H1 (cell line): ENCODE data around the gene PHOX2A. TPM values are rescaled to one million over a fixed set of nuclear protein-coding genes. Genes with fewer than 3 reads are reported as not detected.

Experiments used
- CTCF ChIA-PET: fragments of 300-600 bp; sonication (Branson Sonifier 250); formaldehyde crosslinking; loops from one replicate; lab custom pipeline; 2021; ENCODE audit not compliant: partially characterized antibody; lab: Charles Lee
- POLR2A ChIA-PET: fragments of 300-600 bp; sonication (Branson Sonifier 250); formaldehyde crosslinking; loops from one replicate; lab custom pipeline; 2021; ENCODE audit warnings: inconsistent platforms; ENCODE audit not compliant: partially characterized antibody; lab: Charles Lee
- DNase-seq, 2 experiments: peaks; one replicate each; pipeline versions ENCODE4 v3.0.0 to v3.0.0-alpha.2; 2010 to 2022; ENCODE audit warnings: low spot score in 2 of 2, low read depth in 1 of 2, mixed read lengths in 1 of 2
- FAIRE-seq: peaks from 2 replicates; lab custom pipeline; 2011; peaks lifted over from hg19 to GRCh38; lab: Jason Lieb, UNC
- H2AFZ ChIP-seq: 2 replicates; pipeline ENCODE4 v1.8.1; 2012; ENCODE audit warnings: low read length, inconsistent platforms
- H2AK5ac ChIP-seq: 2 replicates; pipeline ENCODE4 v1.6.1; 2013; ENCODE audit warnings: low read depth, low read length
- H2BK120ac ChIP-seq: replicated peaks from 2 replicates; pipeline ENCODE3; 2013; ENCODE audit warnings: low read depth, low read length, inconsistent platforms
- H2BK12ac ChIP-seq: 2 replicates; pipeline ENCODE4 v1.6.1; 2013; ENCODE audit warnings: low read depth, low read length
- H2BK15ac ChIP-seq: 2 replicates; pipeline ENCODE4 v1.6.1; 2013; ENCODE audit warnings: low read length
- H2BK20ac ChIP-seq: 2 replicates; pipeline ENCODE4 v1.6.1; 2013; ENCODE audit warnings: low read length
- H2BK5ac ChIP-seq: 2 replicates; pipeline ENCODE4 v1.6.1; 2013; ENCODE audit warnings: low read depth, low read length
- H3K14ac ChIP-seq: 2 replicates; pipeline ENCODE4 v1.6.1; 2013; ENCODE audit warnings: inconsistent platforms; ENCODE audit not compliant: insufficient read length
- H3K18ac ChIP-seq: 2 replicates; pipeline ENCODE4 v1.6.1; 2013; ENCODE audit warnings: low read length; ENCODE audit errors: extremely low read depth
- H3K23ac ChIP-seq: 2 replicates; pipeline ENCODE4 v1.6.1; 2013; ENCODE audit warnings: inconsistent platforms; ENCODE audit not compliant: insufficient read length
- H3K23me2 ChIP-seq: 2 replicates; pipeline ENCODE4 v1.6.1; 2013; ENCODE audit warnings: low read depth, low read length
- H3K27ac ChIP-seq: 2 replicates; pipeline ENCODE4 v1.6.1; 2011; ENCODE audit warnings: low read depth, low read length, inconsistent platforms
- H3K27me3 ChIP-seq, 4 experiments: replicated peaks in 1 of 4; 1 replicate in 1 of 4; 2 replicates in 3 of 4; pipeline versions ENCODE4 v1.6.1 to v1.8.1; 2011 to 2013; ENCODE audit warnings: low read length in 3 of 4, mild to moderate bottlenecking in 3 of 4, inconsistent platforms in 2 of 4, mixed read lengths in 2 of 4, moderate library complexity in 1 of 4; ENCODE audit not compliant: control insufficient read depth in 3 of 4, insufficient read depth in 3 of 4; ENCODE audit errors: extremely low read depth in 1 of 4
- H3K36me3 ChIP-seq, 4 experiments: 2 replicates each; pipeline versions ENCODE4 v1.6.1 to v1.8.1; 2011 to 2013; ENCODE audit warnings: mild to moderate bottlenecking in 4 of 4, low read length in 3 of 4, moderate library complexity in 2 of 4, control low read depth in 1 of 4, inconsistent platforms in 1 of 4; ENCODE audit not compliant: insufficient read depth in 4 of 4, control insufficient read depth in 2 of 4
- H3K4ac ChIP-seq: replicated peaks from 2 replicates; pipeline ENCODE3; 2013; ENCODE audit warnings: low read length, low read depth, mixed read lengths, inconsistent platforms; ENCODE audit not compliant: insufficient read length
- H3K4me1 ChIP-seq, 4 experiments: replicated peaks in 1 of 4; 1 replicate in 1 of 4; 2 replicates in 3 of 4; pipeline versions ENCODE4 v1.6.1 to v1.8.1; 2011 to 2013; ENCODE audit warnings: low read length in 3 of 4, inconsistent platforms in 2 of 4, mixed read lengths in 1 of 4; ENCODE audit not compliant: insufficient read depth in 4 of 4, control insufficient read depth in 3 of 4
- H3K4me2 ChIP-seq, 2 experiments: 2 replicates each; pipeline versions ENCODE4 v1.6.1 to v1.8.1; 2011 to 2013; ENCODE audit warnings: low read depth in 2 of 2, low read length in 2 of 2, control low read depth in 1 of 2, inconsistent platforms in 1 of 2, mild to moderate bottlenecking in 1 of 2; ENCODE audit not compliant: insufficient read depth in 1 of 2
- H3K4me3 ChIP-seq, 4 experiments: fragments of 200-600, 300-600 bp in 1 of 4; sonication (generic), shearing (Covaris generic), sonication (Bioruptor Twin) in 1 of 4; 2 replicates each; pipeline versions ENCODE4 v1.5.1 to v1.8.1; 2011 to 2016; ENCODE audit warnings: low read length in 4 of 4, low read depth in 3 of 4, control low read depth in 2 of 4, inconsistent platforms in 2 of 4, mild to moderate bottlenecking in 2 of 4, mixed read lengths in 1 of 4, moderate library complexity in 1 of 4; ENCODE audit not compliant: insufficient read depth in 2 of 4; ENCODE audit errors: extremely low read depth in 1 of 4
- H3K56ac ChIP-seq: replicated peaks from 2 replicates; pipeline ENCODE3; 2013; ENCODE audit warnings: low read depth, mild to moderate bottlenecking, mixed read lengths, low read length, inconsistent platforms; ENCODE audit not compliant: insufficient read length
- H3K79me1 ChIP-seq: 2 replicates; pipeline ENCODE4 v1.6.1; 2013; ENCODE audit warnings: low read depth, low read length, control low read depth
- H3K79me2 ChIP-seq, 2 experiments: 2 replicates each; pipeline versions ENCODE4 v1.6.1 to v1.8.1; 2012 to 2013; ENCODE audit warnings: low read length in 2 of 2, mild to moderate bottlenecking in 2 of 2, inconsistent platforms in 1 of 2; ENCODE audit not compliant: insufficient read depth in 2 of 2, control insufficient read depth in 1 of 2
- H3K9ac ChIP-seq, 4 experiments: replicated peaks in 1 of 4; 1 replicate in 1 of 4; 2 replicates in 3 of 4; pipeline versions ENCODE4 v1.6.1 to v1.8.1; 2011 to 2013; ENCODE audit warnings: low read depth in 3 of 4, low read length in 3 of 4, control low read depth in 2 of 4, mild to moderate bottlenecking in 2 of 4, moderate library complexity in 2 of 4, inconsistent platforms in 1 of 4; ENCODE audit errors: extremely low read depth in 1 of 4
- H3K9me3 ChIP-seq, 2 experiments: 2 replicates each; pipeline versions ENCODE4 v1.6.1 to v1.8.1; 2012 to 2013; ENCODE audit warnings: mild to moderate bottlenecking in 2 of 2, moderate library complexity in 2 of 2, control low read depth in 1 of 2, inconsistent platforms in 1 of 2, low read depth in 1 of 2, low read length in 1 of 2, mixed read lengths in 1 of 2; ENCODE audit not compliant: insufficient read depth in 2 of 2
- H4K20me1 ChIP-seq, 2 experiments: replicated peaks in 1 of 2; 2 replicates each; pipeline versions ENCODE3 to v1.8.1; 2011 to 2013; ENCODE audit warnings: inconsistent platforms in 2 of 2, low read length in 2 of 2, mild to moderate bottlenecking in 1 of 2; ENCODE audit not compliant: insufficient read depth in 2 of 2, control insufficient read depth in 1 of 2
- H4K5ac ChIP-seq: 2 replicates; pipeline ENCODE4 v1.6.1; 2013; ENCODE audit warnings: low read length, low read depth, mixed read lengths, inconsistent platforms; ENCODE audit not compliant: insufficient read length
- H4K8ac ChIP-seq: 2 replicates; pipeline ENCODE4 v1.8.0; 2013; ENCODE audit warnings: mild to moderate bottlenecking, moderate library complexity, low read length, inconsistent platforms; ENCODE audit not compliant: insufficient read depth; ENCODE audit errors: extremely low read depth
- H4K91ac ChIP-seq: replicated peaks from 2 replicates; pipeline ENCODE3; 2013; ENCODE audit warnings: low read length, mixed read lengths, inconsistent platforms; ENCODE audit not compliant: insufficient read length
- BRCA1 ChIP-seq: IDR thresholded peaks from 2 replicates; pipeline ENCODE4 v1.6.1; 2012; ENCODE audit warnings: low read depth, low read length, improper control_type of control experiment
- JUN ChIP-seq: IDR thresholded peaks from 2 replicates; pipeline ENCODE4 v1.6.1; 2011; ENCODE audit warnings: low read depth, mild to moderate bottlenecking, improper control_type of control experiment, low read length
- JUND ChIP-seq: IDR thresholded peaks from 2 replicates; pipeline ENCODE4 v1.6.1; 2011; ENCODE audit warnings: mild to moderate bottlenecking, improper control_type of control experiment, low read length
- KDM1A ChIP-seq: fragments of 200-600, 300-600 bp; sonication (generic); IDR thresholded peaks from 2 replicates; pipeline ENCODE4 v1.7.1; 2016; ENCODE audit warnings: mild to moderate bottlenecking, low read length, borderline replicate concordance
- KDM4A ChIP-seq: IDR thresholded peaks from one replicate; pipeline ENCODE4 v1.7.1; 2012; ENCODE audit warnings: low read depth, mild to moderate bottlenecking, moderate library complexity, low read length, inconsistent platforms; ENCODE audit not compliant: severe bottlenecking
- KDM5A ChIP-seq: fragments of 200-600 bp; IDR thresholded peaks from 2 replicates; pipeline ENCODE4 v1.7.1; 2012; ENCODE audit warnings: mild to moderate bottlenecking, low read length, inconsistent platforms, mixed read lengths
- RFX5 ChIP-seq: IDR thresholded peaks from 2 replicates; pipeline ENCODE4 v1.6.1; 2011; ENCODE audit warnings: low read depth, low read length, improper control_type of control experiment, borderline replicate concordance
- SIN3A ChIP-seq, 2 experiments: IDR thresholded peaks in 1 of 2; conservative IDR thresholded peaks in 1 of 2; 2 replicates each; pipeline ENCODE4 v1.6.1; 2011 to 2012; ENCODE audit warnings: low read length in 2 of 2, improper control_type of control experiment in 1 of 2, low read depth in 1 of 2, mild to moderate bottlenecking in 1 of 2
- SIRT6 ChIP-seq: IDR thresholded peaks from one replicate; pipeline ENCODE4 v1.7.1; 2012; ENCODE audit warnings: low read length, inconsistent platforms
- SRF ChIP-seq: IDR thresholded peaks from 2 replicates; pipeline ENCODE4 v1.6.1; 2011; ENCODE audit warnings: mild to moderate bottlenecking, low read depth, low read length, moderate library complexity
- TBP ChIP-seq: IDR thresholded peaks from 2 replicates; pipeline ENCODE4 v1.6.1; 2011; ENCODE audit warnings: low read depth, low read length, improper control_type of control experiment
- WGBS, 2 experiments: shearing (Covaris generic) in 1 of 2; methylation state at CpG; one replicate each; pipeline versions ENCODE4 v1.1.6 to v1.1.7; 2013 to 2015; ENCODE audit warnings: low lambda C conversion rate in 2 of 2, mixed read lengths in 2 of 2, inconsistent platforms in 1 of 2, low coverage in 1 of 2, missing lambda C conversion rate in 1 of 2; ENCODE audit not compliant: insufficient replicate concordance in 2 of 2, insufficient coverage in 1 of 2, insufficient read length in 1 of 2; ENCODE audit errors: extremely low coverage in 1 of 2, missing lambda C conversion rate in 1 of 2; 5-methylcytosine and 5-hydroxymethylcytosine counted together
- polyA plus RNA-seq, 7 experiments: library from polyadenylated mRNA; depleted of rRNA in 3 of 7; stranded (reverse) in 5 of 7; unstranded in 2 of 7; fragments of >200 nt in 5 of 7; fragments of 200-250 nt in 2 of 7; gene quantifications; 1 replicate in 5 of 7; 2 replicates in 1 of 7; 4 replicates in 1 of 7; pipeline versions ENCODE4 v1.2.1 to v1.2.3, GENCODE V29; 2011 to 2013; ENCODE audit warnings: missing spikeins in 2 of 7, mixed read lengths in 2 of 7
- total RNA-seq: library from RNA; stranded (reverse); fragmentation: NEBNext Ultra II Directional; extraction: Animal tissue kit (Norgen Biotek cat#: 25700); gene quantifications from 2 replicates; pipeline ENCODE4 v1.2.1, GENCODE V29; 2021
- TF ChIP-seq, protein P1 (sequence below): IDR thresholded peaks from 2 replicates; pipeline ENCODE4 v1.6.1; 2012; ENCODE audit warnings: inconsistent platforms

The PHOX2A gene
- total and polyA plus RNA-seq, 2 of the 8 experiments (the other 6 are each of a cell fraction or from before 2014, with no cell fraction given), result 0.67 TPM; not detected in 1

DNA sequence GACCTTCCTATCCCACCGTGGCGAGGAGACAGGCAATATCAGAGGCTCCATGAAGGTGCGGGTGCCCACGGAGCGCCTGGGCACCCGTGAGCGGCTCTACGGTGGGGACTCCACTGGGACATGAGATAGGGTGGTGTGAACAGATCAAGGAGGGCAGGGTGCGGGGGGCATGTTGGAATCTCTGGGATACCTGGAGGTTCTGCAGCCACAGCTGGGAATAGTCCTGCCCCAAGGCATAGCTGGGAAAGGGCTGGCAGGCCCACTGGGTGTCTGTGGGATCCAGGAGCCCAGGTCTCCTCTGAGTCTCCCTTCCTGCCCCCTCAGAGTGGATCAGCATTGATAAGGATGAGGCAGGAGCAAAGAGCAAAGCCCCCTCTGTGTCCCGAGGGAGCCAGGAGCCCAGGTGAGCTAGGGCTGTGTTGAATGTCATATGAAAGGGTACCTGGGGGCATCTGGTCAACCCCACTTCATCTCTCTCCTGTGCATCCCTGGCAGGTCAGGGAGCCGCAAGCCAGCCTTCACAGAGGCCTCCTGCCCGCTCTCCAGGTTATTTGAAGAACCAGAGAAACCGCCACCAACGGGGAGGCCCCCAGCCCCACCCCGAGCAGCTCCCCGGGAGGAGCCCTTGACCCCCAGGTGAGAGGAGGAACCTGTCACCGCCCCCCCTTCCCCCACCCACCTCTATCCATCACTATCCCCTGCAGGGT, 8.5 kb downstream of the PHOX2A start:
- no peak overlapping the region for H2BK120ac ChIP-seq
- TF ChIP-seq SIRT6 (no peak), SIN3A (conservative IDR thresholded peaks at IDR 0.05 in 1 of 2, IDR thresholded peaks at IDR 0.05 in 1 of 2; ENCODE audit: low read depth in 1 of 2, low read length in 2 of 2) (no peak), RFX5 (no peak), BRCA1 (no peak), JUN (no peak), JUND (no peak), TBP (no peak), KDM4A (no peak), SRF (no peak), KDM5A (no peak), KDM1A (no peak)
- TF ChIP-seq, protein P1, sequence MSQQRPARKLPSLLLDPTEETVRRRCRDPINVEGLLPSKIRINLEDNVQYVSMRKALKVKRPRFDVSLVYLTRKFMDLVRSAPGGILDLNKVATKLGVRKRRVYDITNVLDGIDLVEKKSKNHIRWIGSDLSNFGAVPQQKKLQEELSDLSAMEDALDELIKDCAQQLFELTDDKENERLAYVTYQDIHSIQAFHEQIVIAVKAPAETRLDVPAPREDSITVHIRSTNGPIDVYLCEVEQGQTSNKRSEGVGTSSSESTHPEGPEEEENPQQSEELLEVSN, result no peak

More for the DNA sequence above, 8.5 kb downstream of the PHOX2A start:
- POLR2A ChIA-PET, result interaction anchor here (1.0 to 7.7 kb wide), 6 partner anchors 10 to 210 kb away, joined by 3 to 160 read pairs (median 4); partner anchors contain the start of gene INPPL1
- Histone ChIP-seq H3K23me2 (peaks cover 10% of the 10 kb centered on the region; the same call in 1 of the 2 replicates), H2BK12ac (no peak overlapping the region), H3K4me3 (no peak overlapping the region), H4K8ac (no peak overlapping the region), H3K56ac (no peak overlapping the region), H2BK20ac (no peak overlapping the region), H3K27me3 (peaks cover 12 to 22% (median 19%) of the 10 kb centered on the region in 4 experiments), H3K4me1 (peaks cover 3 to 24% (median 15%) of the 10 kb centered on the region in 4 experiments), H4K20me1 (peaks cover 11 to 15% of the 10 kb centered on the region in 2 experiments), H3K23ac (no peak overlapping the region), H4K5ac (no peak overlapping the region), H2AK5ac (no peak overlapping the region), H3K79me2 (no peaks in the 10 kb centered on the region), H4K91ac (no peak overlapping the region), H3K4me2 (no peak overlapping the region), H2BK5ac (no peak overlapping the region), H3K18ac (no peak overlapping the region), H3K27ac (no peak overlapping the region), H3K9ac (no peak overlapping the region; a peak in 1 of 7 replicates), H3K4ac (no peak overlapping the region), H2BK15ac (no peak overlapping the region), H2AFZ (no peak overlapping the region), H3K9me3 (no peaks in the 10 kb centered on the region), H3K14ac (no peak overlapping the region), H3K79me1 (no peaks in the 10 kb centered on the region), H3K36me3 (peaks cover 20 to 52% (median 47%) of the 10 kb centered on the region in 4 experiments)
- FAIRE-seq (no peak), DNase-seq (no peak)
- CTCF ChIA-PET, result interaction anchor here (0.7 to 5.2 kb wide), 9 partner anchors 9 to 220 kb away, joined by 3 to 72 read pairs (median 6); partner anchors contain the start of genes CLPB and INPPL1
- WGBS, 2 experiments, result 94% methylated on average over 10 of the region's 17 CpGs; no CpG with 5 or more reads in 1 of the 2 experiments
